Activated T-helper 17 cell treated with anti-CD3 and anti-CD28 coated beads, Interleukin-2, amount 50 U/mL, for 72 hours (primary cell): Measurements from ENCODE around the gene PIEZO2. TPM values are rescaled to one million over a fixed set of nuclear protein-coding genes. Genes with fewer than 3 reads are reported as not detected.
"Not testable (repeated sequence)": the region's sequence is repeated elsewhere in the genome, so short reads cannot be mapped to it uniquely, and the experiment has no call there.

Experiments used
- ATAC-seq: fragments of 150-1000 bp; cut with Tn5 transposase; replicated peaks from 2 replicates; pipeline ENCODE4 v1.10.0; 2021; ENCODE audit warnings: mild to moderate bottlenecking, moderate library complexity
- H3K27ac Mint-ChIP-seq: one replicate; pipeline ENCODE4 v1.8.0; 2022; ENCODE audit warnings: mixed read lengths
- H3K27me3 Mint-ChIP-seq: one replicate; pipeline ENCODE4 v1.8.0; 2022; ENCODE audit warnings: mixed read lengths
- H3K36me3 Mint-ChIP-seq: one replicate; pipeline ENCODE4 v1.8.0; 2022; ENCODE audit warnings: low read depth, mild to moderate bottlenecking, mixed read lengths
- H3K4me1 Mint-ChIP-seq: one replicate; pipeline ENCODE4 v1.8.0; 2022; ENCODE audit warnings: mixed read lengths
- H3K4me3 Mint-ChIP-seq: one replicate; pipeline ENCODE4 v1.8.0; 2022; ENCODE audit warnings: mild to moderate bottlenecking, mixed read lengths
- H3K9me3 Mint-ChIP-seq: one replicate; pipeline ENCODE4 v1.8.0; 2022; ENCODE audit warnings: mixed read lengths
- total RNA-seq, 2 donors: library from RNA; stranded (reverse); gene quantifications; one replicate each; pipeline ENCODE4 v1.2.3, GENCODE V29; 2022

The PIEZO2 gene
- total RNA-seq, 2 donors from 2014 or later = not detected

DNA sequence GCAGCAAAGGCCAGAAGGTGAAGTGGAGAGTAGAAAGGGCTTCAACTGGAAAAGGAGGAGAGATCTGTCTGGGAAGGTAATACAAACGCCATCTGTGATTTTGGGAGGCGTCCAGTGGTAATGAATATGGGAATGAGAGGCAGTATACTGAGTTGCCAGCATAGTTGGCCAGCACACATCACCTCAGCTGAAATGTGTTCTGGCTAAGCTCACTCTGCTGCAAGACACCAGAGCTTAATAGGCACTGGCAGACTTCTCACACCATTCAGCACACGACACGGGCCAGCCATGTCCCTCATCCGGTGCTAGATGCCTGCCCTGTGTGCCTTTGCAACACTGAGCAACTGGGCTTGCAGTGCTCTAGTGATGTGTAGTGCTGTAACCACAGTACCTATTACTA is 277.1 kb downstream of the PIEZO2 start:
- no peak overlapping the region for H3K4me3 Mint-ChIP-seq
- no peak overlapping the region for H3K27ac Mint-ChIP-seq
- peaks cover 26% of the 10 kb centered on the region for H3K27me3 Mint-ChIP-seq
- H3K9me3 Mint-ChIP-seq = no peaks in the 10 kb centered on the region
- no peaks in the 10 kb centered on the region for H3K36me3 Mint-ChIP-seq
- H3K4me1 Mint-ChIP-seq = no peaks in the 10 kb centered on the region
- no peak for ATAC-seq

DNA sequence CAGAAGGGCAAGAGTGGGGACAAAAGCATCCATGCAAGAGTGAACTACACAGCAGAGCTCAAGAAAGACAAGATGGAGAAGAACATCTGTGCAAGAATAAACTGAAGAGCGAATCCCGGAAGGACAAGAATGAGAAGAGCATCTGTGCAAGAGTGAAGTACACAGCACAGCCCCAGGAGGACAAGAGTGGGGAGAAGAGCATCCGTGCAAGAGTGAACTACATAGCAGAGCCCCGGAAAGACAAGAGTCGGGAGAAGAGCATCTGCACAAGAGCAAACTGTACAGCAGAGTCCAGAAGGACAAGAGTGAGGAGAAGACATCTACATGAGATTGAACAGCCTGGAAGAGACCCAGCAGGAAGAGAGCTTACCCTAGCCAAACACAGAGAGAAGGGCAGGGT is 284.6 kb downstream of the PIEZO2 start:
- Mint-ChIP-seq H3K27me3 (peaks cover 8% of the 10 kb centered on the region), H3K36me3 (no peaks in the 10 kb centered on the region), H3K4me3 (no peak overlapping the region), H3K4me1 (no peaks in the 10 kb centered on the region), H3K27ac (no peak overlapping the region), H3K9me3 (peaks cover 11% of the 10 kb centered on the region)
- no peak for ATAC-seq

DNA sequence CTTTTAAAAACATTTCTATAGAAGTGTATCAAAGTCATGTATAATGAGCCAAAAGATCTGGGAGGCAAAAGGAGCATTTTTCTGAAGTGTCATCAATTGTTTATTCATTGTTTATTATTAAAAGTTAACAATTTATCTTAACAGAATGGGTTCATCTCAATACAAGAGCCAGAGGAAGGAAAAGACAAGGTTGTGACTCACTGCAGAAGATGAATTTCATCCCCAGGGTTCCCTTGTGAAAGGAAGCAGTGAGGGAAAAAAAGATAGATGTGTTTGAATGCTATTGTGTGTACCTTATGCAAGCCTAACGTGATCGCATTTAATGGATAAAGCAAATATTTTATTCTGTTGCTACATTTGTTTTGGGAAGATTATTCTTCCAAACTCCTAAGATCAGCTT is 286.3 kb downstream of the PIEZO2 start:
- Mint-ChIP-seq H3K27me3 (peaks cover 13% of the 10 kb centered on the region), H3K4me1 (no peaks in the 10 kb centered on the region), H3K9me3 (peaks cover 11% of the 10 kb centered on the region), H3K36me3 (no peaks in the 10 kb centered on the region), H3K27ac (no peak overlapping the region), H3K4me3 (no peak overlapping the region)
- ATAC-seq = no peak

DNA sequence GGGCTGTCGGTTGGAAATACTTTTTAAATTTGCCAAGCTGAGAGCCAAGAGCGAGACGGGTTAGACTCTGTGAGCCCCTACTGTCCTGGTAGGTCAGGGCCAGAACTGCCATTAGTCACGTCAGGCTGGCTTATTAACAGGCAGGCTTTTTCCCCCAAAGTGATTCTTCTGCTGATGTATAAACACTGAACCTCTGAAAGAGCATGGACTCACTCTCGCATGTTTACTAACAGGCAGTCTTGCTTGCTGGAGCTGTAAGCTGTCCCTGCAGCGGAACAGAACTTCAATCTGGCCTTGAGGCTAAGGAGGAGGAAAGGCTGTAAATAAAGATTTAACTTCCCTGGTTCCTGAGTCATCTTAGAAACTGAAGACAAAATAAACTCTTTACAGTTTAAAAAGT is 288.4 kb downstream of the PIEZO2 start:
- no peak for ATAC-seq
- Mint-ChIP-seq H3K27me3 (peaks cover 20% of the 10 kb centered on the region), H3K4me3 (no peak overlapping the region), H3K27ac (no peak overlapping the region), H3K9me3 (peaks cover 11% of the 10 kb centered on the region), H3K36me3 (no peaks in the 10 kb centered on the region), H3K4me1 (no peaks in the 10 kb centered on the region)

DNA sequence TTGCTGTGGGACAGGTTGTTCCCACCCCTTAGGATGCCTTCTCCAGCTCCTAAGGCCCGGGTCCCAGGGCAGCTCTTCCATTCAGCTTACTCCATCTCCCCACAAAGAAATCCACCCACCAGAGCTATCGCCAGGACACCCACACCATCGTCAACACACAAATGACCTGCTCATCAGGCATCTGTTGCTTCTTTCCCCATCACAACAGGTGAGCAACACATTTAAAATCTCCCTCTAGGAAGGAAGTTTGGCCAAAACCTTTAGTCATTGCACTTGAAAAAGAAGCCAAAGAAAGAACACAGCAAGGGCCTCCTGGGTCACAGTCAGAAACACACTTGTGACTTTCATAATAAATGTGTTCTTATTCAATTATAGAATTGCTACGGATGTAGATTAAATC is 289.0 kb downstream of the PIEZO2 start:
- Mint-ChIP-seq H3K4me3 (no peak overlapping the region), H3K27me3 (peaks cover 19% of the 10 kb centered on the region), H3K27ac (no peak overlapping the region), H3K36me3 (no peaks in the 10 kb centered on the region), H3K4me1 (no peaks in the 10 kb centered on the region), H3K9me3 (peaks cover 8% of the 10 kb centered on the region)
- ATAC-seq = no peak

DNA sequence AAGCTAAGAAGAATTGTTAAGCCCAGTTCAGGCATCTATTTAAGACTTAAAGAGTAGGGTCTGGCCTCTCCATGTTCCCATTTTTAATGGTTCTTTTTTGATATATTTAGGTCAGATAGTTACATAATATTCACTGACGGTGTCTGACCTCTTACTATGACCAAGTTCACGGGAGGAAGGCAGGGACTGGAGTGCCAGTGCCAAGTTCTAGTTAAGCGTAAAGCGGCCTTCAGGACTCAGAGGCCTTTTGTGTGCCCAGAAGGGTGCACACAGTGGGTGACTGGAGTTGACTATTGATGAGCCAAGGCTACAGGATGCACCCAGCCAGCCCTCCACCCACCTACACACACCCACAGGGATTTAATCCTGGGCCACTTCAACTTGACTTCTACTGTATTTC is 290.9 kb downstream of the PIEZO2 start:
- H3K36me3 Mint-ChIP-seq = no peaks in the 10 kb centered on the region
- no peaks in the 10 kb centered on the region for H3K4me1 Mint-ChIP-seq
- ATAC-seq = no peak
- no peak overlapping the region for H3K4me3 Mint-ChIP-seq
- no peaks in the 10 kb centered on the region for H3K9me3 Mint-ChIP-seq
- peaks cover 21% of the 10 kb centered on the region for H3K27me3 Mint-ChIP-seq
- H3K27ac Mint-ChIP-seq = no peak overlapping the region

DNA sequence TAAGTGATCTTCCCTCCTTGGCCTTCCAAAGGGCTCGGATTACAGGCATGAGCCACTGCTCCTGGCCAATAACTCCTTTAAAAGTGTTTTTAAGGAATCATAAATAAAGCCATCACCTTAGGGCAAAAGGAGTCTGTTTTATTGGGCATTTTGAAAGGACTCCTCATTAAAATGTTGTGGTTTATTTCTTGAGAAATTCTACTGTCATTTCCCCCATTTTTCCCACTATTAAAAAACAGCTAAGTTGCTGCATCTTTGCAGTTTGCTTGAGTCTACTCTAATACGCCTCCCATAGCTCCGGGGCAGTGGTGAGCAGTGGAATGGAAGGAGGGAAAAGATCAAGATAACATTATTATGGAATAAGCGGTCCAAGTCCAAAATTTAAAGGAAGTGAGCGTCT is 293.2 kb downstream of the PIEZO2 start:
- Mint-ChIP-seq H3K27me3 (peaks cover 24% of the 10 kb centered on the region), H3K27ac (no peak overlapping the region), H3K4me1 (no peaks in the 10 kb centered on the region), H3K9me3 (no peaks in the 10 kb centered on the region), H3K4me3 (no peak overlapping the region), H3K36me3 (no peaks in the 10 kb centered on the region)
- no peak for ATAC-seq

DNA sequence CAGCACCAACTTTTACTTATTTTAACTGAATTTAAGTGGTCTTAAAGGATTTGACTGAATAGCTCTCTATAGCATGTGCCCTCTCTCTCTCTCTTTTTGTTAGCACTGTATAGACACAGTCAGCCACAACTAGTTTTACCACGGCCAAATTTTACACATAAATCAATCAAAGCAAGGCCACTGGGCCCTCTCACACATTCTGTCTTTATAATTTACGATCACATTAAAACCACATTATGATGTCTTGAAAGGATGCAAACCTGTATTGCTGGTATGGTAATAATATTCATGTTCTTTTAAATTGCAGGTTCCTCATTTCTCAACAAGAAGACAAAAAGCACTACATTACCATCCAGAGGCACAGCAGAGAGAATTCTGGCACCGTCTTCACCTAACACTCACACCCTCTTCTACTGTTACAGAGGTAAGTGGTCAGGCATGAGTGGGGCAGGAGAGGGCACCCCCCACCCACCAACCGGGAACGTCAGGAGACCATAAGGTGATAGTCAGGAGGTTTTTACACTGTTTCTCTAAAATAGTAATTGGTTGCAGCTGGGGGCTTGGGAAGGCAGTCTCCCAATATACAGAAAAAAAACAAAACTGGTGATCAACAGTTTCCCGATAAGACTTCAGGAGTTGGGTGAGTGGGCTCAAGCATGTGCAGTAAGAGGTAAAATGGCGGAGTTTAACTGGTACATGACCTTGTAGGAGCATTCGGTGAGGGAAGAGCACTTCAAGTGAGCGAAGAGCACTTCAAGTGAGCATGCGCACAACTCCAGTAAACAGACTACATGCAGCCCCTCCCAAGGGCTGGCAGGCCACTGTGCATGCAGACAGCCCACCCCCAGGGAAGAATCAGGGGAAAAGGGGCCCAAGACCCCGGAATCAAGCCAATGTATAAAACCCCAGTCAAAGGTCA is 296.7 kb downstream of the PIEZO2 start:
- ATAC-seq = no peak
- Mint-ChIP-seq H3K36me3 (no peaks in the 10 kb centered on the region), H3K4me3 (no peak overlapping the region), H3K27ac (no peak overlapping the region), H3K27me3 (peaks cover 23% of the 10 kb centered on the region), H3K9me3 (no peaks in the 10 kb centered on the region), H3K4me1 (no peaks in the 10 kb centered on the region)

DNA sequence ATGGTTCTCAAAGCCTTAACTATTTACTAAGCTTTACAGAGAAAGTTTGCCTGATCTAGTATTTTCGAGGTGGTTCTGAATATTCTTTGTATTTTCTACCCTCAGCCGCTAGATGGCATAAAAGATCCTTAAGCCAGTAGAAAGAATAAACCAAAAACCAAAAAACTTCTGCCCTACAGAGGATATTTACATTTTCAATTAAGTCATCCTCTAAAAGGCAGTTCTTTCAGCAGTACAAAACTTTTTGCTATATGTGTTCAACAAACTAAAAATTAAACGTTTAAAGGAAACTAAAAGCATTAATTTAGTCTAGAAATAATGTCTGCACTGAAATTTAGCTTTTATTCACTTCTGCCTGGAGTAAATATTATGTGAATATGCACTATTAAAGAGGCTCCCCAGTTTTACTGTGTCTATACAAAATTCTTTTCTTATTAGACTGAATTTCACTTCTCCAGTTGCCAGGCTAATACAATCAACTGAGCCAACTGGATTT is 297.5 kb downstream of the PIEZO2 start:
- ATAC-seq = no peak
- H3K36me3 Mint-ChIP-seq = no peaks in the 10 kb centered on the region
- no peaks in the 10 kb centered on the region for H3K4me1 Mint-ChIP-seq
- H3K9me3 Mint-ChIP-seq = no peaks in the 10 kb centered on the region
- peaks cover 22% of the 10 kb centered on the region for H3K27me3 Mint-ChIP-seq
- no peak overlapping the region for H3K27ac Mint-ChIP-seq
- no peak overlapping the region for H3K4me3 Mint-ChIP-seq

DNA sequence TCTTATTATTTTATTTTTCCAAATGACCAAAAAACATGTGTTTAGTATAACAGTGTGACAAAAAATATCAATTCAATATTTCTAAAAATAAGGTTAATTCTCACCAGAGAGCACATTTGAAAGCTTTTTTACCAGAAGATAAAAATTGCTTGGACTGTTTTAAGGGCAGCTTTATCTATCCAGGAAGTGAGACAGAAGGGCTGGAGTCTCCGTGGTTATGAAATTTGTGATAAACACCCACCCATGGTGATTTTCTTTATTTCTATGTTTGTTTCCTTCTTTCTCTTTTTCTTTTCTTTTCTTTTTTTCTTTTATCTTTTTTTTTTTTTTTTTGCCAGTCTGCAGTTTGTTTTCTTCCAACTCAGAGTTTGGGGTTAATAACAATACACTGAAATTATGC is 298.5 kb downstream of the PIEZO2 start:
- H3K36me3 Mint-ChIP-seq = no peaks in the 10 kb centered on the region
- ATAC-seq = no peak
- H3K4me3 Mint-ChIP-seq = no peak overlapping the region
- no peaks in the 10 kb centered on the region for H3K4me1 Mint-ChIP-seq
- H3K27me3 Mint-ChIP-seq = peaks cover 22% of the 10 kb centered on the region
- no peak overlapping the region for H3K27ac Mint-ChIP-seq
- no peaks in the 10 kb centered on the region for H3K9me3 Mint-ChIP-seq

DNA sequence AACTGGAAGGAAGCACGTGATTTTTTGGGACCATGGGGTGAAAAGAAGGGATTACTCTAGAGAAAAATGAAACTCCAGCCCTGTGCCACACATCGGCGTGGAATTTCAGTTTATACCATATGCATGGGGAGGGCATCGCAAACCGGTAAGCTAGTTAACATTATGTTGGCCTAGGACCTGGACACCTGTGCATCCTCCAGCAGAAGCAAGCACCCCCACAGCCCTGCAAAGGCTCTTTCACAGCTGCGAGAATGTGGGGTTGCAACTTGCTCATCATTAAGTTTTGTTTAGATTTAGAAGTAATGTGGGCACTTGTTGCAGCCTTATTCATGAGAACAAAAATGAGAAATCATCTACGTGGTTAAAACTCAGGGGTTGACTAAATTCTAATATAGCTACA is 299.2 kb downstream of the PIEZO2 start:
- Mint-ChIP-seq H3K9me3 (no peaks in the 10 kb centered on the region), H3K36me3 (no peaks in the 10 kb centered on the region), H3K27me3 (peaks cover 22% of the 10 kb centered on the region), H3K4me3 (no peak overlapping the region), H3K27ac (no peak overlapping the region), H3K4me1 (no peaks in the 10 kb centered on the region)
- ATAC-seq = no peak

DNA sequence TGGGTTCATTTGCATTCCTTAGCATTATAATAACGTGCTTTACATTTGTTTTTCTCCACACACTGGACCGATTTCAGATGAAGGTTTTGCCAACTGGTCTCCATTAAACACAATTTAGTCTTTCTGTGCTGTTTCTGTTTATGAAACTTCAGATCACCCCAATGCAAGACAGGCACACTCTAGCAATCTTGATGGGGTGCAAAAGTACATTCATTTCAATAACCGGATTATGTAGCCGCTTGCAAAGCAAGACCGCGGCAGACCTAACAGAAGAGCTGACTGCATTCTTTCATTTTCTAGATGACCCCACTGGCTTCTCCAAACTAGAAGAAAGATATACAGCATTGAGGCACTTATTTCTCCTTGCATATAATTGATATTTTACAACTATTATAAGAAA is 301.5 kb downstream of the PIEZO2 start:
- Mint-ChIP-seq H3K4me3 (no peak overlapping the region), H3K27ac (no peak overlapping the region), H3K27me3 (peaks cover 14% of the 10 kb centered on the region), H3K9me3 (no peaks in the 10 kb centered on the region), H3K4me1 (no peaks in the 10 kb centered on the region), H3K36me3 (no peaks in the 10 kb centered on the region)
- ATAC-seq = no peak

DNA sequence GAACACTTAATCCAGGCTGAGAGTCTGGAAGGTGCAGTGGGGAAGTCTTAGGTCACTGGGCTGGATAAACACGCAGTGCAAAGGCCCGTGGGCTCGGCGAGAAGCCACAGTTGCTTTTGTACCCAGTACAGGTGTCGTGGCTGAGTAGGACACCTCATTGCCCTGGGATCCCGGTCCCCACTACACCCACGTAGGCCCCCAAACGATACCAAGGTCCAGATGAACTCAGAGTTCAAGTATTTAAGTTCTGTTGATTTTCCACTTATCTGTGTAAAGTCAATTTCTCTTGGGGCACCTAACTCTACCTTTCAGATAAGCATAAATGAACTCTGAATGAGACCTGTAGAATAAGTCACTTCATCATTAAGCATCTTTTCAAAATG is 302.0 kb downstream of the PIEZO2 start:
- no peaks in the 10 kb centered on the region for H3K4me1 Mint-ChIP-seq
- no peak for ATAC-seq
- peaks cover 12% of the 10 kb centered on the region for H3K27me3 Mint-ChIP-seq
- H3K4me3 Mint-ChIP-seq = no peak overlapping the region
- H3K9me3 Mint-ChIP-seq = no peaks in the 10 kb centered on the region
- H3K36me3 Mint-ChIP-seq = no peaks in the 10 kb centered on the region
- H3K27ac Mint-ChIP-seq = no peak overlapping the region

DNA sequence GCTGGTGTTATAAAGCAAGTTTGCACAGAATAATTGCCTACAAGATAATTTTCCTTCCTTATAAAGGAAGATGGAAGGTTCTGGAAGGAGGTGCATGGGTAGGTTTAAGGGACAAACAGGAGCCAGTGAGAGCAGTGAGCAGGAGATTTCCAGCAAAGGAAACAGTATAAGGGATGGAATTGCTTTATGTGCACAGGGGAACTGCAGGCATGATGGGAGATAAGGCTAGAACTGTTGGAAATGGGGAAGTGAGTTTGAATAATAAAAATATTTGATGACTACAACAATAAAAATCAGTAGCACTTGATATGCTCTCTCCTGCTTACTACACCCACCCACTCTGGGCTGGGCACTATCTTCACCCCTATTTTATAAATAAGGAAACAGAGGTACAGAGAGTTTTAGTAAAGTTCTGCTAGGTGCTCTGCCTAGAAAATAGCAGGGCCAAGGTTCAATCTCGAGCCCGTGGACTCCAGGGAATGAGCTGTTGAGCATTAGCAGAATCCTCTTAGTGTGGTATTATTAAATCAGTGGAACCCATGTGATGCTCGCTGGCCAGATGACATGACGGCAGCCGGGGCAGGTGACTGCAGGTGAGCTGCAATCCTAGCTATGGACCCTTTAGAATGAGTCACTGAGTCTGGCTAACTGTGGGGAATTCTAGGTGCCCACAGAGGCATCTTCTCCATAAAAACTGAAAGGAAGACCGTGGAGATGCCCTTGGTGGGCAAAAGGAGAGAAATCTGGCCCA is 302.5 kb downstream of the PIEZO2 start:
- H3K4me1 Mint-ChIP-seq = no peaks in the 10 kb centered on the region
- peaks cover 14% of the 10 kb centered on the region for H3K27me3 Mint-ChIP-seq
- H3K9me3 Mint-ChIP-seq = no peaks in the 10 kb centered on the region
- no peaks in the 10 kb centered on the region for H3K36me3 Mint-ChIP-seq
- H3K27ac Mint-ChIP-seq = no peak overlapping the region
- H3K4me3 Mint-ChIP-seq = no peak overlapping the region
- ATAC-seq = no peak

DNA sequence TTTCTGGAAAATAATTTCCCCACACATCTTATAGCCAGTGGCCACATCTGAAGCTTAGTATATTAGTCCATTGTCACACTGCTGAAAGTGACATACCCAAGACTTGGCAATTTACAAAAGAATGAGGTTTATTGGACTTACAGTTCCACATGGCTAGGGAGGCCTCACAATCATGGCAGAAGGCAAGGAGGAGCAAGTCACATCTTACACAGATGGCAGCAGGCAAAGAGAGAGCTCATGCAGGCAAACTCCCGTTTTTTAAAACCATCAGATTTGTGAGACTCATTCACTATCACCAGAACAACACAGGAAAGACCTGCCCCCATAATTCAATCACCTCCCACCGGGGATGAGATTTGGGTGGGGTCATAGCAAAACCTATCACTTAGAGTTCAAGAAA is 303.3 kb downstream of the PIEZO2 start:
- not testable (repeated sequence) for H3K27ac Mint-ChIP-seq

More for the DNA sequence above, 303.3 kb downstream of the PIEZO2 start:
- not testable (repeated sequence) for H3K4me3 Mint-ChIP-seq, ATAC-seq, H3K9me3 Mint-ChIP-seq, H3K36me3 Mint-ChIP-seq, H3K4me1 Mint-ChIP-seq
- H3K27me3 Mint-ChIP-seq = peaks cover 14% of the 10 kb centered on the region
